DND-41 (cell line): ENCODE results near the gene FXYD3.

ENCODE experiments used
- CTCF ChIP-seq: IDR thresholded peaks from 2 replicates; pipeline ENCODE4 v1.5.1; 2012; ENCODE audit warnings: borderline replicate concordance, low read length, moderate library complexity, mild to moderate bottlenecking; ENCODE audit not compliant: poor library complexity, severe bottlenecking; ENCODE audit errors: extremely low read depth
- EZH2 ChIP-seq: IDR thresholded peaks from 3 replicates; pipeline ENCODE4 v1.6.1; 2012; ENCODE audit warnings: borderline replicate concordance, low read depth, mild to moderate bottlenecking, moderate library complexity, low read length, inconsistent platforms; ENCODE audit not compliant: severe bottlenecking

- TF ChIP-seq CTCF = no peak
- no peak for TF ChIP-seq EZH2
These were observed 22.2 kb upstream of the FXYD3 start for GRCh38 chr19:35093430-35093829.
